Measurements from ENCODE around the gene IFI27L1. TPM values are rescaled to one million over a fixed set of nuclear protein-coding genes. Genes with fewer than 3 reads are reported as not detected.

The IFI27L1 gene
- polyA plus RNA-seq, 1 donor from 2014 or later, result 37.9 TPM

GRCh38 chr14:94054401-94054800 is 26.7 kb upstream of the IFI27L1 start:
- Histone ChIP-seq H3K9ac (ENCODE audit: low read length) (no peak overlapping the region), H3K9me3 (ENCODE audit: low read length) (no peaks in the 10 kb centered on the region), H3K79me2 (replicated peaks; ENCODE audit: insufficient read depth, low read length) (no peaks in the 10 kb centered on the region), H3K27ac (ENCODE audit: low read length) (no peak overlapping the region), H4K20me1 (ENCODE audit: insufficient read depth) (no peaks in the 10 kb centered on the region), H3K4me3 (ENCODE audit: low read length) (no peak overlapping the region), H3K4me2 (ENCODE audit: low read length) (no peak overlapping the region), H3K27me3 (ENCODE audit: insufficient read depth, low read depth, low read length) (no peaks in the 10 kb centered on the region), H2AFZ (ENCODE audit: low read depth, low read length) (no peak overlapping the region), H3K36me3 (ENCODE audit: insufficient read depth, low read length) (peaks cover 10% of the 10 kb centered on the region), H3F3A (ENCODE audit: insufficient read depth, low read length, poor library complexity, severe bottlenecking) (no peaks in the 10 kb centered on the region), H3K9me2 (ENCODE audit: insufficient read depth, low read length) (no peaks in the 10 kb centered on the region)
- TF ChIP-seq EP300 (conservative IDR thresholded peaks at IDR 0.05; ENCODE audit: poor library complexity, severe bottlenecking) (no peak), POLR2AphosphoS5 (IDR thresholded peaks at IDR 0.05) (peak; percentile 9), CTCF (IDR thresholded peaks at IDR 0.05; ENCODE audit: poor library complexity, severe bottlenecking) (no peak), TAF1 (IDR thresholded peaks at IDR 0.05; ENCODE audit: low read depth) (no peak), REST (IDR thresholded peaks at IDR 0.05; ENCODE audit: borderline replicate concordance) (no peak), SMC3 (conservative IDR thresholded peaks at IDR 0.05; ENCODE audit: poor library complexity) (no peak), MXI1 (conservative IDR thresholded peaks at IDR 0.05; ENCODE audit: poor library complexity, severe bottlenecking) (no peak), EZH2 (IDR thresholded peaks at IDR 0.05; ENCODE audit: borderline replicate concordance, insufficient read depth, low read length, poor library complexity, severe bottlenecking) (no peak)

- no peaks in the 10 kb centered on the region for H3K27me3 ChIP-seq (ENCODE audit: insufficient read depth, low read depth, low read length)
- H3K9me2 ChIP-seq (ENCODE audit: insufficient read depth, low read length), result no peaks in the 10 kb centered on the region
- H3K9me3 ChIP-seq (ENCODE audit: low read length), result no peaks in the 10 kb centered on the region
- no peak overlapping the region for H3K4me3 ChIP-seq (ENCODE audit: low read length)
- TF ChIP-seq POLR2AphosphoS5 (IDR thresholded peaks at IDR 0.05) (no peak), MXI1 (conservative IDR thresholded peaks at IDR 0.05; ENCODE audit: poor library complexity, severe bottlenecking) (no peak), SMC3 (conservative IDR thresholded peaks at IDR 0.05; ENCODE audit: poor library complexity) (no peak), EP300 (conservative IDR thresholded peaks at IDR 0.05; ENCODE audit: poor library complexity, severe bottlenecking) (no peak), RAD21 (conservative IDR thresholded peaks at IDR 0.05) (no peak), CTCF (IDR thresholded peaks at IDR 0.05; ENCODE audit: poor library complexity, severe bottlenecking) (no peak), TAF1 (IDR thresholded peaks at IDR 0.05; ENCODE audit: low read depth) (no peak), REST (IDR thresholded peaks at IDR 0.05; ENCODE audit: borderline replicate concordance) (no peak), EZH2 (IDR thresholded peaks at IDR 0.05; ENCODE audit: borderline replicate concordance, insufficient read depth, low read length, poor library complexity, severe bottlenecking) (no peak)
- H2AFZ ChIP-seq (ENCODE audit: low read depth, low read length), result no peak overlapping the region
- no peaks in the 10 kb centered on the region for H3F3A ChIP-seq (ENCODE audit: insufficient read depth, low read length, poor library complexity, severe bottlenecking)
- peaks cover 12% of the 10 kb centered on the region for H3K36me3 ChIP-seq (ENCODE audit: insufficient read depth, low read length)
- H3K79me2 ChIP-seq (replicated peaks; ENCODE audit: insufficient read depth, low read length), result no peaks in the 10 kb centered on the region
- no peak overlapping the region for H3K9ac ChIP-seq (ENCODE audit: low read length)
- no peaks in the 10 kb centered on the region for H4K20me1 ChIP-seq (ENCODE audit: insufficient read depth)
- no peak overlapping the region for H3K27ac ChIP-seq (ENCODE audit: low read length)
- no peak overlapping the region for H3K4me2 ChIP-seq (ENCODE audit: low read length)
These were observed 26.2 kb upstream of the IFI27L1 start for GRCh38 chr14:94054936-94055335.

All from neural cell (in vitro differentiated cells).